GM18499 (cell line): ENCODE results near the gene GPR15.

Experiments used
- ATAC-seq: cut with Tn5 transposase; IDR thresholded peaks from one replicate; pipeline ENCODE4 v1.9.1; 2021; ENCODE audit warnings: moderate number of reproducible peaks; ENCODE audit not compliant: insufficient read depth, unreplicated experiment

The GPR15 gene

GRCh38 chr3:98582042-98582441 lies 50.3 kb downstream of the GPR15 start:
- ATAC-seq, result no peak

GRCh38 chr3:98583766-98584165 lies 52.0 kb downstream of the GPR15 start:
- ATAC-seq, result no peak
